ENCODE measurements around the gene LRRC47.

Gene LRRC47

DNA sequence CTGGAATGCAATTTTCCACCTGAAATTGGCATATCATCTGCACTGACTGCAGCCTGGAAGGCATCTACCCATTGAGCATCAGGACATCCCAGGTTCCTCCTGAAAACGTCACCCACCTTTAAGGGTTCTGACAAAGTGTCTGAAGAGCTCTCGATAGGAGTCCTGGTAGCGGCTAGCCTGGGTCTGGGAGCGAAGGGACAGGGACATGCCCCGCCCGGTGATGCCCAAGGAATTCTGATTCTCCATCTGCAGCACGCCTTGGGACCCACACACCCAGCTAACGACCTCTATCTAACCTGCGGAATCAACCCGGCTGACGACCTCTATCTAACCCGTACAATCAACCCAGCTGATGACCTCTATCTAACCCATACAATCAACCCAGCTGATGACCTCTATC lies 57.4 kb downstream of the LRRC47 start:
- intact Hi-C loops (cut with micrococcal nuclease), result no loop called here
- no peak overlapping the region for H3K27ac Mint-ChIP-seq
- H3K9me3 Mint-ChIP-seq, result no peaks in the 10 kb centered on the region
- H3K36me3 Mint-ChIP-seq (ENCODE audit: low read depth), result peaks cover 25% of the 10 kb centered on the region
- H3K27me3 Mint-ChIP-seq, result no peaks in the 10 kb centered on the region
- H3K4me1 Mint-ChIP-seq (ENCODE audit: low read depth), result no peaks in the 10 kb centered on the region
- no peak overlapping the region for H3K4me3 Mint-ChIP-seq

DNA sequence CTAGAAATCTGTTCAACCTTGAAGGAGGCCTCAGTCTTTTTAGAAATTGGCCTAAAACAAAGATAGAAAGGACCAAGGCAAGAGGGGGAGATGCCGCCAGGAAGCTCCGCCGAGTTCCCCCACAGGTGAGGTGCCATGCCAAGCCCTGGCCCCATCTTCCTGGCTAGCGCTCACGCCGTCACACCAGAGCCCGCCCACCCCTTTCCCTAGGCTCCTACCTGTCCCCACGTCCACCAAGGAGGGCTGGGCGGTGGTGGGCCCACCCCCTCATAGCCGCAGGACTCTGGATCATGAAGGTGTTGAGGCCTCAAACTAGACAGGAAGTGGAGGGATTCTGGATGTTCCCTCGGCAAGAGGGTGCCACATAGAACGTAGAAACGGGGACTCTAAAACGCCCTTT lies 59.6 kb downstream of the LRRC47 start:
- intact Hi-C loops (cut with micrococcal nuclease), result no loop called here
- no peaks in the 10 kb centered on the region for H3K4me1 Mint-ChIP-seq (ENCODE audit: low read depth)
- peaks cover 3% of the 10 kb centered on the region for H3K27me3 Mint-ChIP-seq
- no peaks in the 10 kb centered on the region for H3K9me3 Mint-ChIP-seq
- H3K4me3 Mint-ChIP-seq, result no peak overlapping the region
- H3K36me3 Mint-ChIP-seq (ENCODE audit: low read depth), result peaks cover 11% of the 10 kb centered on the region
- no peak overlapping the region for H3K27ac Mint-ChIP-seq

DNA sequence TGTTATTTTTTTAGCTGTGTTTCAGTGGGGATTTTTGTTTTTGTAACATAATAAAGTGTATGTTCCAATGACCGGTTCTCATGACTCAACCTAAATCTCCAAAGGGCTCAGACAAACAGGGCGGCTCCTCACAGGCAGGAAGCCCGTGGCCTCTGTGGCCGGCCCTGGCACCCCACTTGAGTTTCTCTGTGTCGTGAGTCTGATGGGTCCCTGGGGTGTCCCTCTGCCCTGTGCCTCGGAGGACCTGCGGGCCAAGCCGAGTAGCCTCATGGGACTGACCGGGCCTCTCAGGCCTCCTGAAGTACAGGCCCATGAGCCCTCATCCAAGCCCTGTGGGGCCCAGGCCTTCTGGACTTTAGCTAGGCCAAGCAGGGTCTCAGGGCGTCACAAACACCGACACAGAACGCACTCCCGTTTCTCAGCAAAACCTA lies 60.2 kb downstream of the LRRC47 start:
- H3K27me3 Mint-ChIP-seq, result peaks cover 3% of the 10 kb centered on the region
- peaks cover 6% of the 10 kb centered on the region for H3K36me3 Mint-ChIP-seq (ENCODE audit: low read depth)
- no peak overlapping the region for H3K27ac Mint-ChIP-seq
- no peaks in the 10 kb centered on the region for H3K9me3 Mint-ChIP-seq
- H3K4me3 Mint-ChIP-seq, result no peak overlapping the region
- H3K4me1 Mint-ChIP-seq (ENCODE audit: low read depth), result no peaks in the 10 kb centered on the region
- intact Hi-C loops (cut with micrococcal nuclease), result no loop called here

DNA sequence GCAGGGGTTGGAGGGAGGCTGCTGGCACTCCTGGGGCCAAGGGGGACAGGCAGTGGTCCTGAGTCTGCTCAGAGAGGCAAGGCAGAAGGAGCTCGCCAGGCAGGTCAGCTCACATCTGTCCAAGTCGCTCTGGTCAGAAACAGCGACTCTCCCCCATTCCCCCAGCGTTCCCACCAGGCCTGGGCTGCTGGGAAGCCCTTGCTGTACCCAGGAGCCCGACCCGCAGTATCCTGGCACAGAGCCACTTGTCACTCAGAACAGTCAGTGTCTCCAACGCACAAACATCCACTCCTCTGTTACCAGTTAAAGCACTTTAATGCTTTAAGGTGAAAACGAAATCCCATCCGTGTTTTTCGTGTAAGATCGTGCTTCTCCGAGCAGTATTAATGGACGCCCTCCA lies 60.6 kb downstream of the LRRC47 start:
- no peaks in the 10 kb centered on the region for H3K9me3 Mint-ChIP-seq
- H3K4me3 Mint-ChIP-seq, result no peak overlapping the region
- no peaks in the 10 kb centered on the region for H3K4me1 Mint-ChIP-seq (ENCODE audit: low read depth)
- peaks cover 6% of the 10 kb centered on the region for H3K27me3 Mint-ChIP-seq
- intact Hi-C loops (cut with micrococcal nuclease), result no loop called here
- H3K36me3 Mint-ChIP-seq (ENCODE audit: low read depth), result peaks cover 2% of the 10 kb centered on the region
- H3K27ac Mint-ChIP-seq, result no peak overlapping the region

GRCh38 chr1:3735027-3735681 lies 61.1 kb downstream of the LRRC47 start:
- intact Hi-C loops (cut with micrococcal nuclease), result no loop called here
- H3K36me3 Mint-ChIP-seq (ENCODE audit: low read depth), result no peaks in the 10 kb centered on the region
- no peak overlapping the region for H3K27ac Mint-ChIP-seq
- H3K4me1 Mint-ChIP-seq (ENCODE audit: low read depth), result no peaks in the 10 kb centered on the region
- no peak overlapping the region for H3K4me3 Mint-ChIP-seq
- peaks cover 7% of the 10 kb centered on the region for H3K27me3 Mint-ChIP-seq
- no peaks in the 10 kb centered on the region for H3K9me3 Mint-ChIP-seq

GRCh38 chr1:3734602-3735001 lies 61.7 kb downstream of the LRRC47 start:
- intact Hi-C loops (cut with micrococcal nuclease), result no loop called here
- Mint-ChIP-seq H3K4me3 (no peak overlapping the region), H3K36me3 (ENCODE audit: low read depth) (no peaks in the 10 kb centered on the region), H3K27me3 (peaks cover 8% of the 10 kb centered on the region), H3K27ac (no peak overlapping the region), H3K9me3 (no peaks in the 10 kb centered on the region), H3K4me1 (ENCODE audit: low read depth) (no peaks in the 10 kb centered on the region)

GRCh38 chr1:3733883-3734589 lies 62.3 kb downstream of the LRRC47 start:
- H3K27me3 Mint-ChIP-seq, result peaks cover 8% of the 10 kb centered on the region
- H3K4me1 Mint-ChIP-seq (ENCODE audit: low read depth), result no peaks in the 10 kb centered on the region
- H3K9me3 Mint-ChIP-seq, result no peaks in the 10 kb centered on the region
- H3K36me3 Mint-ChIP-seq (ENCODE audit: low read depth), result no peaks in the 10 kb centered on the region
- no peak overlapping the region for H3K4me3 Mint-ChIP-seq
- H3K27ac Mint-ChIP-seq, result no peak overlapping the region
- intact Hi-C loops (cut with micrococcal nuclease), result no loop called here

- H3K4me3 Mint-ChIP-seq, result no peak overlapping the region
- H3K9me3 Mint-ChIP-seq, result no peaks in the 10 kb centered on the region
- H3K36me3 Mint-ChIP-seq (ENCODE audit: low read depth), result no peaks in the 10 kb centered on the region
- H3K27ac Mint-ChIP-seq, result no peak overlapping the region
- intact Hi-C loops (cut with micrococcal nuclease), result no loop called here
- peaks cover 10% of the 10 kb centered on the region for H3K27me3 Mint-ChIP-seq
- no peaks in the 10 kb centered on the region for H3K4me1 Mint-ChIP-seq (ENCODE audit: low read depth)
Observed at GRCh38 chr1:3733094-3733882, 63.0 kb downstream of the LRRC47 start.

DNA sequence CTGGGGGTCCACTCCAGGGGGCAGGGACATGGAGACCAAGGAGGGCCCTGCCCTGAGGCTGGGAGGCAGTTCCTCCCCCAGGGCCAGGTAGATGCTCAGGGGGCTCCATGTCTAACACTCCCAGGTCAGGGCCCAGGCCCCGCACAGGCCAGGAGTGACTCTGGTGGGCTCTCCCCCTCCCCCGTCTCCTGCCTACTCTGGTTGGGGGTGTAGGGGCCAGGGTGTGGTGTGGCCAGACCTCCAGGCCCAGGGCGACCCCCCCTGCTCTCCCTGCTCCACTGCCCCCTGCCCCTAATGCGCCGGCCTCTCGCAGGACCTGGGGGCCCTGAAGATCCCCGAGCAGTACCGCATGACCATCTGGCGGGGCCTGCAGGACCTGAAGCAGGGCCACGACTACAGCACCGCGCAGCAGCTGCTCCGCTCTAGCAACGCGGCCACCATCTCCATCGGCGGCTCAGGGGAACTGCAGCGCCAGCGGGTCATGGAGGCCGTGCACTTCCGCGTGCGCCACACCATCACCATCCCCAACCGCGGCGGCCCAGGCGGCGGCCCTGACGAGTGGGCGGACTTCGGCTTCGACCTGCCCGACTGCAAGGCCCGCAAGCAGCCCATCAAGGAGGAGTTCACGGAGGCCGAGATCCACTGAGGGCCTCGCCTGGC lies 63.7 kb downstream of the LRRC47 start:
- intact Hi-C loops (cut with micrococcal nuclease), result no loop called here
- no peak overlapping the region for H3K27ac Mint-ChIP-seq
- no peaks in the 10 kb centered on the region for H3K4me1 Mint-ChIP-seq (ENCODE audit: low read depth)
- no peak overlapping the region for H3K4me3 Mint-ChIP-seq
- H3K27me3 Mint-ChIP-seq, result peaks cover 10% of the 10 kb centered on the region
- no peaks in the 10 kb centered on the region for H3K36me3 Mint-ChIP-seq (ENCODE audit: low read depth)
- no peaks in the 10 kb centered on the region for H3K9me3 Mint-ChIP-seq

DNA sequence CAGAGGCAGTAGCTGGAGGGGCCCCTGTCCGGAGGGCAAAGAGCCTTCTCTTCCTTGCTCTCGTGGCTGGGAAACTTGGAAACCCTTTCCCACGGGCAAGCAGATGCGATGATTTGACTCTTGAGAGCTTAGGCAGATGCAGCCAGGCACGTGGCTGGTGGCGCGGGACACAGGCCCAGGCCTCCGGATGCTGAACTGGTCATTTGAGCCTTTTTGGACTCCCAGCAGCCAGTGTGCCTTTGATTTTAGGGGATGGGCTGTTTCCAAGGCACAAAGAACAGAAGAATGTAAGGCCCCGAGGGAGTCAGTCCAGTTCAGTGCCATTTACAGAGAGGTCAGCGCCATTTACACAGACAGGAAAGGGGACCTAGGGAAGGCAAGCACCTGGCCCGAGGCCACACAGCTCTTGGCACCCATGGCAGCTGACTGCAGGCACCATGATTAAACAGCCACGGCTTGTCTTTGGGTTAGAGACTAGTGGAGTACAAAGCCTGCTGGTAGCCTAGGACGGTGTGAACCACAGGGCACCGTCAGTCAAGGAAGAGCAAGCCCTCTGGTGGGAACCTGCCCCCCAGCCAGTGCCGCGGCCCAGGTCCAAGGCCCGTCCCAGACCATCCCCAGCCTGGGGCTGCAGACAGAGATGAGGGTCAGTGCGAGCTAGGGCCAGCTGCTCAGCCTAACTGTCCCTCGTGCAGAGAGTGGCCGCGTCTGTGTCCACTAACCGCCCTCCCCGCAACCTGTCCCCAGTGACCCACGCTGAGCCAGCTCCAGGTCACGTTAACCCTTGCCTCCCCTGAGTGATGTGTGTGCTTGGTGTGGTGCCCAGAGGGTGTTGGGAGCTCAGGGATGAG lies 64.5 kb downstream of the LRRC47 start:
- H3K4me3 Mint-ChIP-seq, result no peak overlapping the region
- intact Hi-C loops (cut with micrococcal nuclease), result no loop called here
- peaks cover 10% of the 10 kb centered on the region for H3K27me3 Mint-ChIP-seq
- no peaks in the 10 kb centered on the region for H3K9me3 Mint-ChIP-seq
- H3K36me3 Mint-ChIP-seq (ENCODE audit: low read depth), result no peaks in the 10 kb centered on the region
- H3K4me1 Mint-ChIP-seq (ENCODE audit: low read depth), result no peaks in the 10 kb centered on the region
- no peak overlapping the region for H3K27ac Mint-ChIP-seq

DNA sequence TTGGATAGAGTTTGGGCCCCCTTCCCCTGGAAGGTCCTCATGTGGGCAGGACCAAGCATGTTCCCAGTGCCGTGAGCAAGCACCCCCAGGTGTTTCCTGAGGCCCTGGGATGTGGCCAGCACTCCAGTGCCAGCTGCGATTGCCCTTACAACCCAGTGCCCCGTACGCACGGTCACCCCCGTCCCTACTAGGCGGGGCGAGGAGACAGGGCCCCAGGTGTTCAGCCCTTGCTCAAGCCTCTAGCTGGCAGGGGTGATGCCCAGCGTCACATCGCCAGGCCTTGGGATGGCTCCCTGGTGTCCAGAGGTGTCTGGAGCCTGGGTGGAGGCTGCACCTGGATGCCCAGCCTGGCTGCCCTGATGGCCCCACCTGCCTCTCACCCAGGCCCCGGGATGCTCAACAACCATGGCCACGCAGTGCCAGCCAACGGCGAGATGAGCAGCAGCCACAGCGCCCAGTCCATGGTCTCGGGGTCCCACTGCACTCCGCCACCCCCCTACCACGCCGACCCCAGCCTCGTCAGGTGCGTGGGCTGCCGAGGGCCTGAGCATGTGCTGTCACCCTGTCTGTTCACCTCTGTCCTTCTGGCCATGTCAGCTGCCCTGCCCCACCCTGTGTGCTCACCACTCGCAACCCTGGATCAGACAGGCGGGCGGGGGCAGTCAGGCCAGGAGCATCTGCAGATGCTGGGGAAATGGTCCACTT lies 65.6 kb downstream of the LRRC47 start:
- Mint-ChIP-seq H3K4me3 (no peak overlapping the region), H3K27ac (no peak overlapping the region), H3K36me3 (ENCODE audit: low read depth) (no peaks in the 10 kb centered on the region), H3K9me3 (no peaks in the 10 kb centered on the region), H3K4me1 (ENCODE audit: low read depth) (no peaks in the 10 kb centered on the region), H3K27me3 (peaks cover 10% of the 10 kb centered on the region)
- intact Hi-C loops (cut with micrococcal nuclease), result no loop called here

- H3K9me3 Mint-ChIP-seq, result no peaks in the 10 kb centered on the region
- no peak overlapping the region for H3K4me3 Mint-ChIP-seq
- H3K4me1 Mint-ChIP-seq (ENCODE audit: low read depth), result no peaks in the 10 kb centered on the region
- intact Hi-C loops (cut with micrococcal nuclease), result no loop called here
- no peak overlapping the region for H3K27ac Mint-ChIP-seq
- peaks cover 10% of the 10 kb centered on the region for H3K27me3 Mint-ChIP-seq
- H3K36me3 Mint-ChIP-seq (ENCODE audit: low read depth), result no peaks in the 10 kb centered on the region
Observed at GRCh38 chr1:3729594-3730542, 66.4 kb downstream of the LRRC47 start.
